Stimulated activated CD8-positive, alpha-beta memory T cell treated with anti-CD3 and anti-CD28 coated beads, Interleukin-7, amount 100 ng/mL, for 24 hours (primary cell): ENCODE measurements around the gene TADA2A.

Experiments
- DNase-seq: peaks from one replicate; pipeline ENCODE4 v3.0.0-alpha.2; 2020; ENCODE audit warnings: low read depth

The TADA2A gene

GRCh38 chr17:37463039-37463438, 56.4 kb downstream of the TADA2A start:
- DNase-seq, result no peak

- DNase-seq, result no peak
Observed at GRCh38 chr17:37465069-37465616, 58.5 kb downstream of the TADA2A start.

- no peak for DNase-seq
Observed at GRCh38 chr17:37466471-37466870, 59.8 kb downstream of the TADA2A start.

GRCh38 chr17:37470181-37470580, 63.5 kb downstream of the TADA2A start:
- DNase-seq, result no peak

- DNase-seq, result no peak
Observed at GRCh38 chr17:37475731-37476420, 69.2 kb downstream of the TADA2A start.

GRCh38 chr17:37476431-37477120, 69.9 kb downstream of the TADA2A start:
- no peak for DNase-seq

- DNase-seq, result no peak
Observed at GRCh38 chr17:37478187-37478586, 71.5 kb downstream of the TADA2A start.

- DNase-seq, result no peak
Observed at GRCh38 chr17:37479025-37479424, 72.3 kb downstream of the TADA2A start.

GRCh38 chr17:37480427-37480826, 73.7 kb downstream of the TADA2A start:
- DNase-seq, result no peak

GRCh38 chr17:37481001-37481665, 74.4 kb downstream of the TADA2A start:
- no peak for DNase-seq

- no peak for DNase-seq
Observed at GRCh38 chr17:37483311-37484039, 76.8 kb downstream of the TADA2A start.

GRCh38 chr17:37485938-37486570, 79.4 kb downstream of the TADA2A start:
- DNase-seq, result no peak

GRCh38 chr17:37488009-37488604, 81.4 kb downstream of the TADA2A start:
- DNase-seq, result no peak

- DNase-seq, result peak; percentile 23
Observed at GRCh38 chr17:37488607-37489196, 82.0 kb downstream of the TADA2A start.

- peak; percentile 58 for DNase-seq
Observed at GRCh38 chr17:37489197-37490001, 82.7 kb downstream of the TADA2A start, which contains the start of gene DUSP14. Gene DUSP14 (plus strand): TSS chr17:37489891. CDS start chr17:37512273, 22,382 bp downstream.

- DNase-seq, result peak; percentile 54
Observed at GRCh38 chr17:37490022-37490587, 83.4 kb downstream of the TADA2A start.

- no peak for DNase-seq
Observed at GRCh38 chr17:37490638-37491614, 84.2 kb downstream of the TADA2A start.

GRCh38 chr17:37492167-37492566, 85.5 kb downstream of the TADA2A start:
- DNase-seq, result no peak
